GM12891 (cell line): ENCODE results near the gene TMEM63B.

Source experiments
- PAX5 ChIP-seq: IDR thresholded peaks from 2 replicates; pipeline ENCODE4 v1.6.1; 2011; ENCODE audit warnings: low read length, moderate library complexity, mild to moderate bottlenecking; ENCODE audit not compliant: insufficient read depth, severe bottlenecking
- POLR2A ChIP-seq: IDR thresholded peaks from 2 replicates; pipeline ENCODE4 v1.6.1; 2011; ENCODE audit warnings: low read depth, low read length, control low read depth
- POLR2AphosphoS5 ChIP-seq: IDR thresholded peaks from 2 replicates; pipeline ENCODE4 v1.6.1; 2011; ENCODE audit warnings: low read depth, low read length, control low read depth
- POU2F2 ChIP-seq: IDR thresholded peaks from 2 replicates; pipeline ENCODE4 v1.6.1; 2011; ENCODE audit warnings: low read depth, mild to moderate bottlenecking, control low read depth, low read length, moderate library complexity
- SPI1 ChIP-seq: IDR thresholded peaks from 2 replicates; pipeline ENCODE4 v1.6.1; 2011; ENCODE audit warnings: low read depth, low read length, control low read depth
- TAF1 ChIP-seq: IDR thresholded peaks from 2 replicates; pipeline ENCODE4 v1.6.1; 2011; ENCODE audit warnings: low read depth, low read length, control low read depth

DNA sequence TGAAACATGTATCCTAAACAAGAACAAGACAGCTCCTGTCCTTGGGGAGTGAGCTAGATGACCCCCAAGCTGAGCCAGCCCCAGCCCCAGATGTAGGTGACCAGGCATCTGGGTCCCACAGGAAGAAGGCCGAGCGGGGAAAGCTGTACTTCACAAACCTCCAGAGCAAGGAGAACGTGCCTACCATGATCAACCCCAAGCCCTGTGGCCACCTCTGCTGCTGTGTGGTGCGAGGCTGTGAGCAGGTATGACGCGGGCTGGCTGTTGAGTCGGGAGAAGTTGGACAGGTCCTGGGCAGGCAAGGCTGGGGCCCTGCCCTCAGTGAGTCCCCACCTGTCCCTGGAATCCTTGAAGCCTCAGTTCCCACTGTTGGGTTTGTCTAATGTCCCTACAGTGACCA lies 19.9 kb downstream of the TMEM63B start:
- TF ChIP-seq POLR2A = no peak
- no peak for TF ChIP-seq TAF1
- TF ChIP-seq POLR2AphosphoS5 = no peak
- no peak for TF ChIP-seq SPI1
- TF ChIP-seq PAX5 = no peak
- TF ChIP-seq POU2F2 = no peak
